Astrocyte of the cerebellum (primary cell): ENCODE results near the gene PEAK1.

Experiments
- DNase-seq: peaks from one replicate; pipeline ENCODE4 v3.0.0-alpha.2; 2011; ENCODE audit warnings: low read depth
- H3K4me3 ChIP-seq: 2 replicates; pipeline ENCODE4 v1.5.1; 2011; ENCODE audit warnings: mild to moderate bottlenecking, low read depth, low read length, moderate library complexity
- in situ Hi-C: cut with HindIII; loops from 2 replicates; pipeline ENCODE4 v1.10.0; 2017; ENCODE audit warnings: low sequenced_read_pairs
- TF ChIP-seq, protein P1 (sequence below): IDR thresholded peaks from 2 replicates; pipeline ENCODE4 v1.5.1; 2012; ENCODE audit warnings: low read length, low read depth, moderate library complexity, mild to moderate bottlenecking; ENCODE audit errors: missing control alignments

PEAK1 gene

DNA sequence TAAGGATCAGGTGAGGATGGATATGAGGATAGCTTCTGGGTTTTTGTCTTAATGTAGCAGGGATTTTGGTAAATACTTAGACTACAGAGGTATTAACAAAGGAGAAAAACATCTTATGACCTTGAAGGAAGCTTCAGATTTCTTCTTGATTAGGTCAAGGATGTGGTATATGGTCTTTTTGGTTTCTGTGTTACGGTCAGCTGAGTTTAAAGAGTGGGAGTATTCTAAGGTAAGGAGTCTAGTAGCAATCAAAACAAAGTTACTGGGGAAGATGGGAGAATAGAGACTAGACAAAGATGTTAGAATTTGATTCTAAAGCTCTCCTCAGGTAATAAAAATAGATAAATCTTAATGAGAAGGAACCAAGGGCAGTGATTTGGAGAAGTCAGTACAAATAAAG lies 7.0 kb upstream of the PEAK1 start:
- in situ Hi-C loops = loop anchor here (10.0 kb wide), 1 partner anchor 98 kb away; no protein-coding TSS in a partner anchor
- TF ChIP-seq, protein P1, sequence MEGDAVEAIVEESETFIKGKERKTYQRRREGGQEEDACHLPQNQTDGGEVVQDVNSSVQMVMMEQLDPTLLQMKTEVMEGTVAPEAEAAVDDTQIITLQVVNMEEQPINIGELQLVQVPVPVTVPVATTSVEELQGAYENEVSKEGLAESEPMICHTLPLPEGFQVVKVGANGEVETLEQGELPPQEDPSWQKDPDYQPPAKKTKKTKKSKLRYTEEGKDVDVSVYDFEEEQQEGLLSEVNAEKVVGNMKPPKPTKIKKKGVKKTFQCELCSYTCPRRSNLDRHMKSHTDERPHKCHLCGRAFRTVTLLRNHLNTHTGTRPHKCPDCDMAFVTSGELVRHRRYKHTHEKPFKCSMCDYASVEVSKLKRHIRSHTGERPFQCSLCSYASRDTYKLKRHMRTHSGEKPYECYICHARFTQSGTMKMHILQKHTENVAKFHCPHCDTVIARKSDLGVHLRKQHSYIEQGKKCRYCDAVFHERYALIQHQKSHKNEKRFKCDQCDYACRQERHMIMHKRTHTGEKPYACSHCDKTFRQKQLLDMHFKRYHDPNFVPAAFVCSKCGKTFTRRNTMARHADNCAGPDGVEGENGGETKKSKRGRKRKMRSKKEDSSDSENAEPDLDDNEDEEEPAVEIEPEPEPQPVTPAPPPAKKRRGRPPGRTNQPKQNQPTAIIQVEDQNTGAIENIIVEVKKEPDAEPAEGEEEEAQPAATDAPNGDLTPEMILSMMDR = no peak

DNA sequence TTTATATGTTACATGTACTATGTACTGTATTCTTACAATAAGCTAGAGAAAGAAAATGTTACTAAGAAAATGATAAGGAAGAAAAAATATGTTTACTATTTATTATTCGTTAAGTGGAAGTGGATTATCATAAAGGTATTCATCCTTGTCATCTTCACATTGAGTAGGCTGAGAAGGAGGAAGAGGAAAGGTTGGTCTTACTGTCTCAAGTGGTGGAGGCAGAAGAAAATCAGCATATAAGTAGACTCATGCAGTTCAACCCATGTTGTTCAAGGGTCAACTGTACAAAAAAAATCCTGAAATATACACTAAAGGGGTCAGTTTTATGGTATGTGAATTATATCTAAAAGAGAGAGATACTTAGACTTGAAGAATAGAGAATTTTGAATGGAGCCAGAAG lies 6.5 kb upstream of the PEAK1 start:
- TF ChIP-seq, protein P1 = no peak
- in situ Hi-C loops = loop anchor here (10.0 kb wide), 1 partner anchor 98 kb away; no protein-coding TSS in a partner anchor
- no peak for DNase-seq
- H3K4me3 ChIP-seq = no peak overlapping the region

More for the DNA sequence above, 7.0 kb upstream of the PEAK1 start:
- no peak overlapping the region for H3K4me3 ChIP-seq
- DNase-seq = no peak

DNA sequence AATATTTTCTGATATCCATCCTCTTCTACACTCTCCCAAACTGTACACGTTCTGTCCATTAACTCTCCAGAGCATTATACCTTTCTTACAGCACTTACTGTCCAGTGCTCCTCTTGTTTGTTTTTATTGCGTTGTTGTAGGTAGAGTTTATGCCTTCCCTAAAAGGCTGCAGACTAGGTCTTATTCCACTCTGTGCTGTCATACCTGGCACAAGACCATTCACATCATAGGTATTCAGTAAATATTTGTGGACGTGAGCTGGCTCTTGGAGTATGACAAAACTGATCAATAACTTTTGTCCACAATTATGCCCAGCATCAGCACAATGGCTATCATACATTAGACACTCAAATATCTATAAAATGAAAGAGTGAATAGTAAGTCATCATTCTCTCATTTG lies 5.2 kb upstream of the PEAK1 start:
- no peak for DNase-seq
- in situ Hi-C loops = loop anchor here (10.0 kb wide), 1 partner anchor 100 kb away; no protein-coding TSS in a partner anchor
- TF ChIP-seq, protein P1 = no peak
- no peak overlapping the region for H3K4me3 ChIP-seq

DNA sequence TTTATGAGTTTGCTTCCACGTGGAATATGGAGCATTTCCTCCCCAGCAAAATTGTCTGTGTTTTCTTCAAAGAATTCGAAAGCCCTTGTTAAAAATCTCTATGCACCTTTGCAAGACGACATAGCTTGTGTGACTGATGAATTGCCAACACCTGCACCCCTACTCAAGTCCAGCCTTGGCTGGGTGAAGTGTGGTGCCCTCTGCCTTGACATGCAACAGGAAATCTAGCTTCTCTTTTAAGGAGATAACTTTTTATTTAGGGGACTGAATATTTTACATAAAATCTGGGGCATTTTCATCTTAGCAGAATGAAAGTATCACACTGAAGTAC lies 1.4 kb upstream of the PEAK1 start:
- in situ Hi-C loops = loop anchor here (5.0 to 10.0 kb wide), 2 partner anchors 56 to 103 kb away; no protein-coding TSS in a partner anchor
- peak overlapping the region; percentile 88 for H3K4me3 ChIP-seq
- TF ChIP-seq, protein P1 = no peak
- no peak for DNase-seq

DNA sequence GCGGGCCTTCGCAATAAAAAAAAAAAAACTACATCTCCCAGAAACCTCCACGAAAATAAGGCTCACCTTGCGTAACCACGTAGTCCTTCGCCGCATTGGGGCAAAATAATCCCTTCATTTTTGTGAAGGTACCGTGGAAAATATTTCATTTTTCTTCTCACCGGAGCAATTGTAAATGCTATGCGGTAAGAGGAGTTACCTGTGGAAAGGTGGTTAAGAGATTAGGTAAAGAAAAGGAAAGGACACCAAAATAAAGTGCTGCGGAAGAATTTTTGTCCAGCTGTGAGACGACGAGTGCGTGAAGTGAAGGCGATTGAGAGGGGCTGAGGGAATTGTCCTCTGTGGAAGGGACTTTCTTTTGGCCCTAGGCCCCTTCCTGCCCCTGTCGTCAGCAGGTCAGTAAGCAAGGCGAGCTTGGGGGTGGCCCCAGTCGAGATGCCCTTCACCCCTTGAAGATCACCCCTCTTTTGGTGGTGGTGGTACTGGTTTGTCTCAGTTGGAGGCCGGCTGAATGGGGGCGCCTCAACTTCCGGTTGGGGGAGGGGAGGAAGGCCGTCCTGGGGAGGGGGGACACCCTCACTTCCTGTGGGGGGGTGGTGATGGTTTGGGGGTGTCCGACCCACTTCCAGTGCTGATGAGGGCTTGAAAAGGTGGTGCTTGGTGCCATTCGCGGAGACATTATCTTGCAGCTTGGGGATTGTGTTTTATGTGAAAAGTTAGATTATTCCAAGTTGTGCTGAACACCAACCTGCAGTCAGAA lies 886 bp upstream of the PEAK1 start, which contains the start of gene HMG20A:
HMG20A (plus strand) TSS at position 279 of the 760 bp plus-strand sequence. CDS start 37,520 bp downstream, outside the sequence.
- H3K4me3 ChIP-seq = peak within 1 kb of the TSS; percentile 88
- DNase-seq = peak; percentile 62
- TF ChIP-seq, protein P1 = no peak
- in situ Hi-C loops = loop anchor here (5.0 to 10.0 kb wide), 2 partner anchors 57 to 104 kb away; no protein-coding TSS in a partner anchor

DNA sequence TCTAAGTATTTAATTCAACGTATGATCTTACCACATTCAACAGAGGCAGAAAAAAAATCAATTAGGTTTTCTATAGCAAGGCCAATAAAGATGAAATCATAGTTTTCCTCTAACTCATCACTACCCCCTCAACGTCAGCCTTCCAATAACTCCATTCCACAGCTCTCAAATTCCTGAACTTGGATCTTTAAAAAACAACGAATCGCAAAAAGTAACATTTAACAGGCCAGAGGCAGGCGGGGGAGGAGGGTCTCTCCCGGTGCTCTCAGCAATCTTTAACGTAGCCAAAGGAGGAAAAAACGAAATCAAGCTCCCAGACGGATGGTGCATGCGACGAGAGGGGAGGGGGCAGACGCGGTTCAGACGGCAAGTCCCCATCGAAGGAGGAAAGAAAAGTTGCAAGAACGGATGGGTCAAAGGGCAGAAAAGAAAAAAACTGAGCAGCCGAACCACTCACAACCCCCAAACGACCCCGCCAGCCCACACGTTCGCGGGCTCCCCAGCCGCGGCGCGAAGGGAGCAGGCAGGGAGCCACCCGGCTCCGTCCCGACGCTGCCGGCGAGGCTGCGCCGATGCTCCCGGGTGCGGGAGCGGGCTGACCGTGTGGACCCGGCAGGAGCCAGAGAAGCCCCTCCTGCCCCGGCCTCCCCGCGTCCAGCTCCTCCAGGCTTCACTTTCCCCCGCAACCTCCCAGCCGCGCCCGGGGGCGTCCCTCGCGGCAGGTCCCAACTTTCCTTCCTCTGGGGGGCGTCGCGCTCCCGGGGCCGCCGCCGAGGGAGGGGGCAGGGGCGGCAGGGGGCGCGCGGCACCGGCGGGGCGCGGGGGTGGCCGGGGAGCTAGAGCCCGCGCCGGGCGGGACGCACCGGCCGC lies 703 bp downstream of the PEAK1 start:
- in situ Hi-C loops = no loop called here
- no peak for DNase-seq
- TF ChIP-seq, protein P1 = peak; percentile 21
- H3K4me3 ChIP-seq = peak overlapping the region; percentile 88
